ENCODE data around the gene GJA4. TPM values are rescaled to one million over a fixed set of nuclear protein-coding genes. Genes with fewer than 3 reads are reported as not detected.

Gene GJA4
- total and polyA plus RNA-seq, 2 of the 8 experiments (the other 6 are each of a cell fraction or from before 2014, with no cell fraction given): 3.2 to 3.9 TPM

GRCh38 chr1:34777519-34778321, 15.1 kb upstream of the GJA4 start:
- Histone ChIP-seq H3K23ac (ENCODE audit: insufficient read length) (no peak overlapping the region), H4K8ac (ENCODE audit: extremely low read depth, insufficient read depth, low read length) (no peak overlapping the region), H2AK5ac (ENCODE audit: low read depth, low read length) (no peak overlapping the region), H2BK15ac (ENCODE audit: low read length) (no peak overlapping the region), H3K14ac (ENCODE audit: insufficient read length) (no peak overlapping the region), H3K56ac (replicated peaks; ENCODE audit: insufficient read length, low read depth, low read length) (no peak overlapping the region), H3K9me3 (ENCODE audit: insufficient read depth in 2 of 2, low read depth in 1 of 2, low read length in 1 of 2) (no peaks in the 10 kb centered on the region), H2BK5ac (ENCODE audit: low read depth, low read length) (no peak overlapping the region), H2AFZ (ENCODE audit: low read length) (no peak overlapping the region), H4K91ac (replicated peaks; ENCODE audit: insufficient read length, low read length) (peak overlapping the region; percentile 30), H3K4ac (replicated peaks; ENCODE audit: insufficient read length, low read depth, low read length) (no peak overlapping the region), H3K18ac (ENCODE audit: extremely low read depth, low read length) (no peak overlapping the region), H4K5ac (ENCODE audit: insufficient read length, low read depth, low read length) (no peak overlapping the region), H3K4me3 (ENCODE audit: extremely low read depth in 1 of 4, insufficient read depth in 2 of 4, low read depth in 3 of 4, low read length in 4 of 4) (no peak overlapping the region), H2BK120ac (replicated peaks; ENCODE audit: low read depth, low read length) (no peak overlapping the region), H3K27me3 (replicated peaks in 1 of 4; ENCODE audit: control insufficient read depth in 3 of 4, extremely low read depth in 1 of 4, insufficient read depth in 3 of 4, low read length in 3 of 4) (peaks cover 0 to 24% (median 10%) of the 10 kb centered on the region in 4 experiments; a peak in 5 of 7 replicates), H3K79me2 (ENCODE audit: control insufficient read depth in 1 of 2, insufficient read depth in 2 of 2, low read length in 2 of 2) (no peaks in the 10 kb centered on the region), H3K4me2 (ENCODE audit: insufficient read depth in 1 of 2, low read depth in 2 of 2, low read length in 2 of 2) (no peak overlapping the region), H4K20me1 (replicated peaks in 1 of 2; ENCODE audit: control insufficient read depth in 1 of 2, insufficient read depth in 2 of 2, low read length in 2 of 2) (no peaks in the 10 kb centered on the region), H3K79me1 (ENCODE audit: low read depth, low read length) (no peaks in the 10 kb centered on the region), H3K4me1 (replicated peaks in 1 of 4; ENCODE audit: control insufficient read depth in 3 of 4, insufficient read depth in 4 of 4, low read length in 3 of 4) (peaks cover 0 to 14% (median 5%) of the 10 kb centered on the region in 4 experiments; a peak in 4 of 7 replicates), H3K27ac (ENCODE audit: low read depth, low read length) (no peak overlapping the region), H2BK20ac (ENCODE audit: low read length) (no peak overlapping the region), H3K23me2 (ENCODE audit: low read depth, low read length) (peaks cover 15% of the 10 kb centered on the region; the same call in 1 of the 2 replicates), H2BK12ac (ENCODE audit: low read depth, low read length) (no peak overlapping the region), H3K9ac (replicated peaks in 1 of 4; ENCODE audit: extremely low read depth in 1 of 4, low read depth in 3 of 4, low read length in 3 of 4) (no peak overlapping the region; a peak in 1 of 7 replicates), H3K36me3 (ENCODE audit: control insufficient read depth in 2 of 4, insufficient read depth in 4 of 4, low read length in 3 of 4) (no peaks in the 10 kb centered on the region)
- WGBS, 2 experiments (ENCODE audit: extremely low coverage in 1 of 2, insufficient coverage in 1 of 2, insufficient read length in 1 of 2, insufficient replicate concordance in 2 of 2, low coverage in 1 of 2, low lambda C conversion rate in 2 of 2, missing lambda C conversion rate in 1 of 2): 72% methylated on average over 10 of the region's 10 CpGs; no CpG with 5 or more reads in 1 of the 2 experiments
- CTCF ChIA-PET (ENCODE audit: partially characterized antibody): interaction anchor here (0.6 to 1.7 kb wide), 3 partner anchors 18 to 49 kb away, joined by 3 read pairs; partner anchors contain the start of gene GJB4
- FAIRE-seq (no peak), DNase-seq (ENCODE audit: low read depth in 1 of 2, low spot score in 2 of 2) (no peak)
- POLR2A ChIA-PET (ENCODE audit: partially characterized antibody): interaction anchor here (0.6 kb wide), 1 partner anchor 10 kb away, joined by 5 read pairs; no protein-coding TSS in a partner anchor
- TF ChIP-seq SP4 (IDR thresholded peaks at IDR 0.05; ENCODE audit: low read length) (no peak), SP1 (IDR thresholded peaks at IDR 0.05; ENCODE audit: low read depth, low read length) (no peak), SIN3A (conservative IDR thresholded peaks at IDR 0.05 in 1 of 2, IDR thresholded peaks at IDR 0.05 in 1 of 2; ENCODE audit: low read depth in 1 of 2, low read length in 2 of 2) (no peak), SIX5 (IDR thresholded peaks at IDR 0.05; ENCODE audit: low read depth, low read length) (no peak), GABPA (IDR thresholded peaks at IDR 0.05; ENCODE audit: borderline replicate concordance, insufficient read depth, low read length) (no peak), KDM1A (IDR thresholded peaks at IDR 0.05; ENCODE audit: borderline replicate concordance, low read length) (no peak), SRF (IDR thresholded peaks at IDR 0.05; ENCODE audit: low read depth, low read length) (no peak), FOSL1 (IDR thresholded peaks at IDR 0.05; ENCODE audit: insufficient read depth, low read depth, low read length) (no peak), BACH1 (IDR thresholded peaks at IDR 0.05; ENCODE audit: low read length) (no peak), POU5F1 (IDR thresholded peaks at IDR 0.05; ENCODE audit: low read depth, low read length) (no peak), BCL11A (IDR thresholded peaks at IDR 0.05; ENCODE audit: low read depth in 2 of 2, low read length in 2 of 2) (no peak), CHD1 (IDR thresholded peaks at IDR 0.05; ENCODE audit: low read depth, low read length) (no peak), RXRA (IDR thresholded peaks at IDR 0.05; ENCODE audit: insufficient read depth, low read depth, low read length) (no peak)
